Mucosa of rectum (tissue), 2 donors: ENCODE measurements around the gene OR10H5.
"Not testable (repeated sequence)": the region's sequence is repeated elsewhere in the genome, so short reads cannot be mapped to it uniquely, and the experiment has no call there.

Experiments
- H3K27ac ChIP-seq, 2 donors: one replicate each; pipeline ENCODE4 v1.7.0; 2013; ENCODE audit warnings: inconsistent platforms in 2 of 2, low read depth in 2 of 2, low read length in 2 of 2
- H3K27me3 ChIP-seq, 2 donors: one replicate each; pipeline ENCODE4 v1.7.0; 2013; ENCODE audit warnings: low read length in 2 of 2; ENCODE audit not compliant: control insufficient read depth in 2 of 2, insufficient read depth in 2 of 2
- H3K36me3 ChIP-seq, 2 donors: one replicate each; pipeline ENCODE4 v1.7.0; 2013; ENCODE audit warnings: low read length in 2 of 2; ENCODE audit not compliant: control insufficient read depth in 2 of 2, insufficient read depth in 2 of 2
- H3K4me1 ChIP-seq, 2 donors: one replicate each; pipeline ENCODE4 v1.7.0; 2013; ENCODE audit warnings: low read length in 2 of 2, mild to moderate bottlenecking in 1 of 2; ENCODE audit not compliant: control insufficient read depth in 2 of 2, insufficient read depth in 2 of 2
- H3K4me3 ChIP-seq, 2 donors: one replicate each; pipeline ENCODE4 v1.7.0; 2013; ENCODE audit warnings: low read length in 2 of 2
- H3K9ac ChIP-seq, 2 donors: one replicate each; pipeline ENCODE4 v1.7.0; 2013; ENCODE audit warnings: low read length in 2 of 2, low read depth in 1 of 2, mild to moderate bottlenecking in 1 of 2
- H3K9me3 ChIP-seq, 2 donors: one replicate each; pipeline ENCODE4 v1.7.0; 2013; ENCODE audit warnings: low read length in 2 of 2; ENCODE audit not compliant: control insufficient read depth in 2 of 2
- donor health status: healthy.
- donor health status: Normal muscosa, but diverticular disease.

OR10H5 gene

GRCh38 chr19:15776991-15777970, 10.2 kb upstream of the OR10H5 start:
- no peak overlapping the region for H3K9ac ChIP-seq

GRCh38 chr19:15779756-15780476, 7.5 kb upstream of the OR10H5 start:
- no peak overlapping the region for H3K4me3 ChIP-seq
- peak overlapping the region in 1 of 2 donors; percentile 18 for H3K9ac ChIP-seq
- peak overlapping the region; percentile 52 to 67 for H3K27ac ChIP-seq

More at GRCh38 chr19:15776991-15777970, 10.2 kb upstream of the OR10H5 start:
- Histone ChIP-seq H3K27me3 (no peaks in the 10 kb centered on the region), H3K27ac (no peak overlapping the region), H3K4me1 (peaks cover 0 to 4% of the 10 kb centered on the region in 2 donors), H3K9me3 (no peaks in the 10 kb centered on the region), H3K4me3 (no peak overlapping the region), H3K36me3 (no peaks in the 10 kb centered on the region)

GRCh38 chr19:15780610-15781418, 6.6 kb upstream of the OR10H5 start:
- Histone ChIP-seq H3K36me3 (no peaks in the 10 kb centered on the region), H3K9me3 (no peaks in the 10 kb centered on the region), H3K4me1 (peaks cover 0 to 4% of the 10 kb centered on the region in 2 donors), H3K9ac (no peak overlapping the region), H3K4me3 (no peak overlapping the region), H3K27ac (peak overlapping the region in 1 of 2 donors; percentile 67), H3K27me3 (no peaks in the 10 kb centered on the region)

More at GRCh38 chr19:15779756-15780476, 7.5 kb upstream of the OR10H5 start:
- Histone ChIP-seq H3K4me1 (peaks cover 0 to 4% of the 10 kb centered on the region in 2 donors), H3K9me3 (no peaks in the 10 kb centered on the region), H3K36me3 (no peaks in the 10 kb centered on the region), H3K27me3 (no peaks in the 10 kb centered on the region)

DNA sequence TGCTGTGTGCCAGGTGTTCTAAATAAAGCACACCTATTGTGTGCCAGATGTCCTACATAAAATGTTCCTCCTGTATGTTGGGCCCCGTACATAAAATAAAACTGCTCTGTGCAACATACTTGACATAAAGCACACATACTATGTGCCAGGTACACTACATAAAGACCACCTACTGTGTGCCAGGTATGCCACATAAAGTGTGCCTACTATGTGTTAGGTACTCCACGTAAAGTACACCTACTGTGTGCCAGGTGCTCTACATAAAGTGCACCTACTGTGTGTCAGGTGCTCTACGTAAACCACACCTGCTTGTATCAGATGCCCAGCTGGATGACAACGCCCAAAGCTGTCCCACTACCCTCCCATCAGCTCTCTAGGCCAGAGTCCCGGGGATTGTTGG, 5.8 kb upstream of the OR10H5 start:
- H3K4me1 ChIP-seq, result peaks cover 0 to 4% of the 10 kb centered on the region in 2 donors

GRCh38 chr19:15782211-15782610, 5.2 kb upstream of the OR10H5 start:
- no peak overlapping the region for H3K9ac ChIP-seq
- no peaks in the 10 kb centered on the region for H3K36me3 ChIP-seq
- no peaks in the 10 kb centered on the region for H3K9me3 ChIP-seq
- peaks cover 0 to 4% of the 10 kb centered on the region in 2 donors for H3K4me1 ChIP-seq
- no peak overlapping the region for H3K4me3 ChIP-seq
- no peak overlapping the region for H3K27ac ChIP-seq
- H3K27me3 ChIP-seq, result no peaks in the 10 kb centered on the region

More for the DNA sequence above, 5.8 kb upstream of the OR10H5 start:
- no peak overlapping the region for H3K9ac ChIP-seq
- no peaks in the 10 kb centered on the region for H3K9me3 ChIP-seq
- H3K27ac ChIP-seq, result no peak overlapping the region
- no peak overlapping the region for H3K4me3 ChIP-seq
- H3K36me3 ChIP-seq, result no peaks in the 10 kb centered on the region
- no peaks in the 10 kb centered on the region for H3K27me3 ChIP-seq

GRCh38 chr19:15782896-15783295, 4.6 kb upstream of the OR10H5 start:
- not testable (repeated sequence) for H3K9me3 ChIP-seq, H3K4me3 ChIP-seq, H3K4me1 ChIP-seq, H3K9ac ChIP-seq, H3K27me3 ChIP-seq, H3K36me3 ChIP-seq, H3K27ac ChIP-seq

DNA sequence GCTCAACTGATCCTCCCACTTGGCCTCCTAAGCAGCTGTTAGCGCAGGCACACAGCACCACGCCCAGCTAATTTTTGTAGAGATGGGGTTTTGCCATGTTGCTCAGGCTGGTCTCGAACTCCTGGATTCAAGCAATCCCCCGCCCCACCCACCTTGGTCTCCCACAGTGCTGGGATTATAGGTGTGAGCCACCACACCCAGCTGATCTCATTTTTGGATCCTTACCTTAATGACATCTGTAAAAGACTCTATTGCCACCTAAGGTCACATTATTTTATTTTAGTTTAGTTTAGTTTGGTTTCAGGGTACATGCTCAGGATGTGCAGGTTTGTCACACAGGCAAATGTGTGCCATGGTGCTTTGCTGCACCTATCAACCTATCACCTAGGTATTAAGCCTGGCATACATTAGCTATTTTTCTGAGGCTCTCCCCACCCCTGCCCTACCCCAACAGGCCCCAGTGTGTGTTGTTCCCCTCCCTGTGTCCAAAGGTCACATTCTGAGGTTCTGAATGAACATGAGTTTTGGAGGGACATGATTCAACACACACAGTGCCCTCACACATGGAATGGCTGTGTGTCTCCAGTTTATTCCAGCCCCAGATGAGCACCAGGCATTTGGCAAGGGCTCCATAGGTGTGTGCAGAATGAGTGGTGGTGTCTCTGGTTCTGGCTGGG, 1.3 kb downstream of the OR10H5 start:
- Histone ChIP-seq H3K27me3 (no peaks in the 10 kb centered on the region), H3K9me3 (no peaks in the 10 kb centered on the region), H3K9ac (no peak overlapping the region), H3K4me3 (no peak overlapping the region), H3K36me3 (no peaks in the 10 kb centered on the region), H3K27ac (peak overlapping the region in 1 of 2 donors; percentile 23), H3K4me1 (peaks cover 0 to 4% of the 10 kb centered on the region in 2 donors)

- Histone ChIP-seq H3K4me3 (no peak overlapping the region), H3K9ac (no peak overlapping the region), H3K9me3 (no peaks in the 10 kb centered on the region), H3K36me3 (no peaks in the 10 kb centered on the region), H3K27ac (no peak overlapping the region), H3K27me3 (no peaks in the 10 kb centered on the region), H3K4me1 (peaks cover 0 to 4% of the 10 kb centered on the region in 2 donors)
These were observed 2.6 kb downstream of the OR10H5 start for GRCh38 chr19:15790096-15790495.

- not testable (repeated sequence) for H3K9ac ChIP-seq, H3K36me3 ChIP-seq, H3K9me3 ChIP-seq, H3K4me3 ChIP-seq, H3K4me1 ChIP-seq, H3K27ac ChIP-seq, H3K27me3 ChIP-seq
These were observed 6.8 kb downstream of the OR10H5 start for GRCh38 chr19:15794279-15794678.
